Osteoblast (primary cell): Measurements from ENCODE around the gene SERBP1. TPM values are rescaled to one million over a fixed set of nuclear protein-coding genes. Genes with fewer than 3 reads are reported as not detected.
"Not testable (repeated sequence)": the region's sequence is repeated elsewhere in the genome, so short reads cannot be mapped to it uniquely, and the experiment has no call there.

Source experiments
- DNase-seq: peaks from one replicate; pipeline ENCODE4 v3.0.0; 2011; ENCODE audit warnings: low spot score, mixed read lengths; ENCODE audit not compliant: insufficient read length; ENCODE audit errors: missing footprints
- H2AFZ ChIP-seq: 2 replicates; pipeline ENCODE4 v1.6.0; 2011; ENCODE audit warnings: mild to moderate bottlenecking, low read length
- H3K27ac ChIP-seq: 2 replicates; pipeline ENCODE4 v1.5.1; 2011; ENCODE audit warnings: mild to moderate bottlenecking, low read depth, low read length, moderate library complexity
- H3K27me3 ChIP-seq: 2 replicates; pipeline ENCODE4 v1.6.0; 2012; ENCODE audit warnings: mild to moderate bottlenecking, control low read depth, inconsistent platforms, low read length, moderate library complexity; ENCODE audit not compliant: insufficient read depth
- H3K36me3 ChIP-seq: 2 replicates; pipeline ENCODE4 v1.5.1; 2011; ENCODE audit warnings: mild to moderate bottlenecking, low read length, control low read depth, moderate library complexity; ENCODE audit not compliant: insufficient read depth
- H3K4me1 ChIP-seq: 2 replicates; pipeline ENCODE4 v1.5.1; 2011; ENCODE audit warnings: mild to moderate bottlenecking, low read length, control low read depth, moderate library complexity; ENCODE audit not compliant: insufficient read depth
- H3K4me2 ChIP-seq: 2 replicates; pipeline ENCODE4 v1.6.0; 2011; ENCODE audit warnings: mild to moderate bottlenecking, low read length; ENCODE audit not compliant: insufficient read depth
- H3K4me3 ChIP-seq: fragments of 200-600 bp; sonication (generic); 3 replicates; pipeline ENCODE4 v1.5.1; 2012; ENCODE audit warnings: mild to moderate bottlenecking, low read length, inconsistent platforms; ENCODE audit not compliant: insufficient read depth
- H3K79me2 ChIP-seq: 2 replicates; pipeline ENCODE4 v1.6.0; 2012; ENCODE audit warnings: mild to moderate bottlenecking, low read length, control low read depth, inconsistent platforms; ENCODE audit not compliant: insufficient read depth
- H3K9me3 ChIP-seq: 2 replicates; pipeline ENCODE4 v1.5.1; 2011; ENCODE audit warnings: low read depth, low read length, control low read depth
- H4K20me1 ChIP-seq: 2 replicates; pipeline ENCODE4 v1.6.0; 2012; ENCODE audit warnings: mild to moderate bottlenecking, low read length, control low read depth; ENCODE audit not compliant: insufficient read depth
- total RNA-seq: library from RNA; depleted of rRNA; stranded (reverse); fragments of >200 nt; gene quantifications from 2 replicates; pipeline ENCODE4 v1.2.3, GENCODE V29; 2012
- TF ChIP-seq, protein P1 (sequence below): IDR thresholded peaks from 2 replicates; pipeline ENCODE4 v1.5.1; 2011; ENCODE audit warnings: mild to moderate bottlenecking, low read depth, low read length, moderate library complexity; ENCODE audit errors: extremely low read depth

The SERBP1 gene
- total RNA-seq, 1 donor, result 161 TPM

DNA sequence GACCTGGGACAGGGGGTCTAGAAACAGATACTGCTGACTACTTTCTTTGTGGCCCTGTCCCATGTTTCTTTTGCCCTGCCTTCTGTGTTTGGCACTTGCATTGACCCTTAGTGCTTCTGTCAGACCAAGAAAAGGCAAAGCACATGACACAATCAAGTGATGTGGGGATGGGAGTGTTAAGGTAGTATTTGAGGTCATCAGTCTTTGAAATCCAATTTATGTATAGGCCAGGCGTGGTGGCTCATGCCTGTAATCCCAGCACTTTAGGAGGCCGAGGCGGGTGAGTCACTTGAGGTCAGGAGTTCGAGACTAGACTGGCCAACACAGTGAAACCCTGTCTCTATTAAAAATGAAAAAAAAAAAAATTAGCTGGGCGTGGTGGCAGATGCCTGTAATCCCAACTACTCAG, 26.0 kb downstream of the SERBP1 start:
- TF ChIP-seq, protein P1, sequence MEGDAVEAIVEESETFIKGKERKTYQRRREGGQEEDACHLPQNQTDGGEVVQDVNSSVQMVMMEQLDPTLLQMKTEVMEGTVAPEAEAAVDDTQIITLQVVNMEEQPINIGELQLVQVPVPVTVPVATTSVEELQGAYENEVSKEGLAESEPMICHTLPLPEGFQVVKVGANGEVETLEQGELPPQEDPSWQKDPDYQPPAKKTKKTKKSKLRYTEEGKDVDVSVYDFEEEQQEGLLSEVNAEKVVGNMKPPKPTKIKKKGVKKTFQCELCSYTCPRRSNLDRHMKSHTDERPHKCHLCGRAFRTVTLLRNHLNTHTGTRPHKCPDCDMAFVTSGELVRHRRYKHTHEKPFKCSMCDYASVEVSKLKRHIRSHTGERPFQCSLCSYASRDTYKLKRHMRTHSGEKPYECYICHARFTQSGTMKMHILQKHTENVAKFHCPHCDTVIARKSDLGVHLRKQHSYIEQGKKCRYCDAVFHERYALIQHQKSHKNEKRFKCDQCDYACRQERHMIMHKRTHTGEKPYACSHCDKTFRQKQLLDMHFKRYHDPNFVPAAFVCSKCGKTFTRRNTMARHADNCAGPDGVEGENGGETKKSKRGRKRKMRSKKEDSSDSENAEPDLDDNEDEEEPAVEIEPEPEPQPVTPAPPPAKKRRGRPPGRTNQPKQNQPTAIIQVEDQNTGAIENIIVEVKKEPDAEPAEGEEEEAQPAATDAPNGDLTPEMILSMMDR, result no peak
- peaks cover under 1% of the 10 kb centered on the region for H4K20me1 ChIP-seq
- no peaks in the 10 kb centered on the region for H3K79me2 ChIP-seq
- peaks cover 6% of the 10 kb centered on the region for H3K36me3 ChIP-seq
- no peak overlapping the region for H3K4me3 ChIP-seq
- no peak overlapping the region for H3K27ac ChIP-seq
- H3K9me3 ChIP-seq, result no peaks in the 10 kb centered on the region
- no peak overlapping the region for H3K4me2 ChIP-seq
- H3K4me1 ChIP-seq, result peaks cover 5% of the 10 kb centered on the region
- no peaks in the 10 kb centered on the region for H3K27me3 ChIP-seq
- DNase-seq, result no peak
- no peak overlapping the region for H2AFZ ChIP-seq

DNA sequence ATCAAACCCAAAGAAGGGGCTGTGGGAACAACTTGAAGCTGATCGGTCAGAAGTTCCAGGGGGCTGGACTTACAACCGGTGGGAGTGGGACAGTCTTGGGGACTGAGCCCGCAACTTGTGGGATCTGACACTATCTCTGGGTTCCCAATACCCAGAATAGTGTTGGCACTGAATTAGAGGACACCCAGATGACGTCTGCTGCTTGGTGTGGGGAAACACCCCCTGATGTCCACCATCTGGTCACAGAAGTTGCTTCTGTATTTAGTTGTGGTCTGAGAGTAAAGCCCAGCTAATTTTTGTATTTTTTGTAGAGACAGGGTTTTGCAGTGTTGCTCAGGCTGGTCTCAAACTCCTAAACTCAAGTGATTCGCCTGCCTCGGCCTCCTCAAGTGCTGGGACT, 28.8 kb downstream of the SERBP1 start:
- Histone ChIP-seq H3K27ac (no peak overlapping the region), H3K36me3 (no peaks in the 10 kb centered on the region), H3K4me1 (peaks cover 5% of the 10 kb centered on the region), H3K4me2 (no peak overlapping the region), H3K4me3 (no peak overlapping the region), H3K79me2 (no peaks in the 10 kb centered on the region), H4K20me1 (no peaks in the 10 kb centered on the region), H3K9me3 (no peaks in the 10 kb centered on the region), H2AFZ (no peak overlapping the region), H3K27me3 (no peaks in the 10 kb centered on the region)
- TF ChIP-seq, protein P1, result no peak
- no peak for DNase-seq

DNA sequence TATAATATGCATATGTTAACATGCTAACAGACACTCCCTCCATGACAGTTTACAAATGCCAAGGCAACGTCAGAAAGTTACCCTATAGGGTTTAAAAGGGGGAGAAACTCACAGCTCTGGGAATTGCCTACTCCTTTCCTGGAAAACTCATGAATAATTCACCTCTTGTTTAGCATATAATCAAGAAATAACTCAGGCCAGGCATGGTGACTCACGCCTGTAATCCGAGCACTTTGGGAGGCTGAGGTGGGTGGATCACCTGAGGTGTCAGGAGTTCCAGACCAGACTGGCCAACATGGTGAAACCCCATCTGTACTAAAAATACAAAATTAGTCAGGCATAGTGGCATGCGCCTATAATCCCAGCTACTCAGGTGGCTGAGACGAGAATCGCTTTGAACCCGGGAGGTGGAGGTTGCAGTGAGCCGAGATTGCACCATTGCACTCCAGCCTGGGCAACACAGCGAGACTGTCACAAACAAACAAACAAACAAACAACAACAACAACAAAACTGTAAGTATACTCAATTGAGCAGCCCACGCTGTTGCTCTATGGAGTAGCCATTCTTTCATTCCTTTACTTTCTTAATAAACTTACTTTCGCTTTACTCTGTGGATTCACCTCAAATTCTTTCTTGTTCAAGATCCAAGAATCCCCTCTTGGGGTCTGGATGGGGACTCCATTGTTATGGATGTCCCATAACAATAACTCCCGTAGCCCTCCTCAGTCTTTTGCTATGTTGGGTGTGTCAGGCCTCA, 30.0 kb downstream of the SERBP1 start:
- H3K36me3 ChIP-seq, H3K4me3 ChIP-seq: not testable (repeated sequence)

DNA sequence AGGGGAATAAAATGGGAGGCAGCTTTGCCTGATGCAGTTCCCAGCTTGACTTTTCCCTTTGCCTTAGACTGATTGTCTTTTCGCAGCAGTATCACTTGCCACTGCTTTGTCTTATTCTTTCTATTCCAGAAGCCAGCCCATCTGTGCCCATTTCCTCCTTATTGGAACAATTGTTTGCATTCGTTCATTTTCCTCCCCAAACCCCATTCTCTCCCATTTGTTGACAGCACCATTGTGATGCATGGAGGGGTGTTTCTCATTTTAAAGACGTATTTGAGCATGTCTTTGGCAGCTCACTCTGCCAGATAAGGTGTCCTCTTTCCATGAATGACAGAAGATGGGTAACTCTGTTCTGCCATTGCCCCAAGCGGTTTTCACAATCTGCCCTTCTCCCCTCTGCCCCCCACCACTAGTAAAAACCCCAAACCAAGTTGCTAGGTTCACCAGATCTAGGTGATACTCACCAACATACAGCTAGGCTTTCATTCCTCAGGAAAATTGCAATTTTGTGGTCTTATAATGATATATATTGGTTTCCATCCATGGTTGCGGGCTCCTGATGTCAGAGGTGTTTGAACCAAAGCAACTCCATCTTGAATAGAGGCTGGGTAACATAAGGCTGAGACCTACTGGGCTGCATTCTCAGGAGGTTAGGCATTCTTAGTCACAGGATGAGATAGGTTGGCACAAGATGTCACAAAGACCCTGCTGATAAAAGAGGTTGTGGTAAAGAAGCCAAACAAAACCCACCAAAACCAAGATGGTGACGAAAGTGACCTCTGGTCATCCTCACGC, 30.8 kb downstream of the SERBP1 start:
- Histone ChIP-seq H3K27me3 (no peaks in the 10 kb centered on the region), H3K36me3 (peaks cover 11% of the 10 kb centered on the region), H3K27ac (no peak overlapping the region), H3K79me2 (no peaks in the 10 kb centered on the region), H2AFZ (no peak overlapping the region), H3K4me2 (no peak overlapping the region), H3K4me1 (peaks cover 5% of the 10 kb centered on the region), H3K4me3 (no peak overlapping the region), H3K9me3 (no peaks in the 10 kb centered on the region), H4K20me1 (no peaks in the 10 kb centered on the region)
- no peak for DNase-seq
- TF ChIP-seq, protein P1, result no peak

More for the DNA sequence above, 30.0 kb downstream of the SERBP1 start:
- not testable (repeated sequence) for H2AFZ ChIP-seq, H3K9me3 ChIP-seq, H3K4me2 ChIP-seq, H3K79me2 ChIP-seq, H3K27me3 ChIP-seq, H4K20me1 ChIP-seq, H3K4me1 ChIP-seq, DNase-seq
- peak overlapping the region; percentile 6 for H3K27ac ChIP-seq
